NCI-H2107 (cell line): ENCODE results near the gene FLG.
"Not testable (repeated sequence)": the region's sequence is repeated elsewhere in the genome, so short reads cannot be mapped to it uniquely, and the experiment has no call there.

Experiments
- DNase-seq: peaks from one replicate; lab custom pipeline; 2025; lab: John Stamatoyannopoulos, UW

The FLG gene

GRCh38 chr1:152256394-152256793 lies 68.6 kb downstream of the FLG start:
- not testable (repeated sequence) for DNase-seq
